HTR-8/SVneo (cell line): ENCODE measurements around the gene ATP10D.
"Not testable (repeated sequence)": the region's sequence is repeated elsewhere in the genome, so short reads cannot be mapped to it uniquely, and the experiment has no call there.

Source experiments
- DNase-seq: peaks from one replicate; pipeline ENCODE4 v3.0.0; 2011; ENCODE audit warnings: low spot score, mixed read lengths; ENCODE audit not compliant: insufficient read length
- FAIRE-seq: peaks from 2 replicates; lab custom pipeline; 2011; peaks lifted over from hg19 to GRCh38; lab: Jason Lieb, UNC

Gene ATP10D

GRCh38 chr4:47486231-47486673, 1.2 kb downstream of the ATP10D start:
- no peak for DNase-seq
- FAIRE-seq, result no peak

GRCh38 chr4:47486727-47487126, 1.7 kb downstream of the ATP10D start:
- DNase-seq, FAIRE-seq: not testable (repeated sequence)

GRCh38 chr4:47488706-47489105, 3.6 kb downstream of the ATP10D start:
- FAIRE-seq (no peak), DNase-seq (no peak)

GRCh38 chr4:47490550-47490949, 5.5 kb downstream of the ATP10D start:
- DNase-seq (no peak), FAIRE-seq (peak; percentile 90)

GRCh38 chr4:47493238-47494123, 8.4 kb downstream of the ATP10D start:
- FAIRE-seq, result no peak
- DNase-seq, result no peak

- no peak for DNase-seq
- FAIRE-seq, result no peak
Measured at GRCh38 chr4:47494124-47494430, 9.0 kb downstream of the ATP10D start.

- no peak for DNase-seq
- no peak for FAIRE-seq
Measured at GRCh38 chr4:47498899-47499298, 13.8 kb downstream of the ATP10D start.

GRCh38 chr4:47499700-47500099, 14.6 kb downstream of the ATP10D start:
- DNase-seq, result no peak

GRCh38 chr4:47500776-47501175, 15.7 kb downstream of the ATP10D start:
- DNase-seq (no peak), FAIRE-seq (no peak)

More at GRCh38 chr4:47499700-47500099, 14.6 kb downstream of the ATP10D start:
- no peak for FAIRE-seq

GRCh38 chr4:47505147-47505546, 20.1 kb downstream of the ATP10D start:
- FAIRE-seq, result no peak

GRCh38 chr4:47505666-47506065, 20.6 kb downstream of the ATP10D start:
- DNase-seq (no peak), FAIRE-seq (no peak)

More at GRCh38 chr4:47505147-47505546, 20.1 kb downstream of the ATP10D start:
- DNase-seq, result no peak

GRCh38 chr4:47510506-47511143, 25.6 kb downstream of the ATP10D start:
- no peak for DNase-seq
- no peak for FAIRE-seq

GRCh38 chr4:47513461-47513860, 28.4 kb downstream of the ATP10D start:
- DNase-seq (no peak), FAIRE-seq (no peak)

GRCh38 chr4:47519239-47519883, 34.3 kb downstream of the ATP10D start:
- FAIRE-seq, result no peak

GRCh38 chr4:47525154-47525819, 40.2 kb downstream of the ATP10D start:
- FAIRE-seq (no peak), DNase-seq (peak; percentile 45)

More at GRCh38 chr4:47519239-47519883, 34.3 kb downstream of the ATP10D start:
- DNase-seq, result no peak

GRCh38 chr4:47526281-47526680, 41.2 kb downstream of the ATP10D start:
- no peak for FAIRE-seq
- no peak for DNase-seq

GRCh38 chr4:47528646-47529045, 43.6 kb downstream of the ATP10D start:
- DNase-seq, FAIRE-seq: not testable (repeated sequence)

GRCh38 chr4:47530801-47531200, 45.7 kb downstream of the ATP10D start:
- no peak for DNase-seq
- no peak for FAIRE-seq

- peak; percentile 30 for DNase-seq
- peak; percentile 20 for FAIRE-seq
Measured at GRCh38 chr4:47531241-47531953, 46.3 kb downstream of the ATP10D start.

GRCh38 chr4:47531954-47532321, 46.9 kb downstream of the ATP10D start:
- DNase-seq (no peak), FAIRE-seq (no peak)
